HG02840 (cell line): ENCODE measurements around the gene TRMT112.

Source experiments
- ATAC-seq: cut with Tn5 transposase; IDR thresholded peaks from one replicate; pipeline ENCODE4 v1.9.1; 2021; ENCODE audit warnings: mild to moderate bottlenecking, moderate library complexity, moderate number of reproducible peaks; ENCODE audit not compliant: unreplicated experiment, low FRiP score

The TRMT112 gene

GRCh38 chr11:64283092-64283491 lies 34.3 kb downstream of the TRMT112 start:
- ATAC-seq, result no peak

DNA sequence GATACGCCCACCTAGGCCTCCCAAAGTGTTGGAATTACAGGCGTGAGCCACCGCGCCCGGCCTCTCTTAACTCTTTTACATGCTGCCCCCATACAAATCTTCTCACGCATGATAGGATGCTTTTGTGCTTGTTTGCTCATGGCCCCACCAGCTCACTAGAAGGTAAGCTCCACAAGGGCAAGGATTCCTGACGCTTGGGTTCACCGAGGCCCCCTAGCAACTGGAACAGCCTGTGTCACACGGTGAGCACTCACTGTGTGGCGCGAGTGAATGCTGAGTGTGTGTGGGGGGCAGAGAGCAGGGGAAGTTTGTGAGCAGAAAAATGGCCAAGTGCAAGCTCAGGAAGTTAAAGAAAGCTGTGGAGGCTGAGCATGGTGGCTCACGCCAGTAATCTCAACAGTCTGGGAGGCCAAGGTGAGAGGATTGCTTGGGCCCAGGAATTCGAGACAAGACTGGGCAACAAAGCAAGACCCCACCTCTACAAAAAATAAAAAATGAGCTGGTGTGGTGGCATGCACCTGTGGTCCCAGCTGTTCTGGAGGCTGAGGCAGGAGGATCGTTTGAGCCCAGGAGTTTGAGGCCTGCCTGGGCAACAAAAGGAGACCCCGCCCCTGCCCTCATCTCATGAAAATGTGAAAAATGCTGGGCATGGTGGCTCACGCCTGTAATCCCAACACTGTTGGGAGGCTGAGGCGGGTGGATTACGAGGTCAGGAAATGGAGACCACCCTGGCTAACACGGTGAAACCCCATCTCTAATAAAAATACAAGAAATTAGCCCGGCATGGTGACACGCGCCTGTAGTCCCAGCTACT lies 35.2 kb downstream of the TRMT112 start:
- ATAC-seq, result no peak

DNA sequence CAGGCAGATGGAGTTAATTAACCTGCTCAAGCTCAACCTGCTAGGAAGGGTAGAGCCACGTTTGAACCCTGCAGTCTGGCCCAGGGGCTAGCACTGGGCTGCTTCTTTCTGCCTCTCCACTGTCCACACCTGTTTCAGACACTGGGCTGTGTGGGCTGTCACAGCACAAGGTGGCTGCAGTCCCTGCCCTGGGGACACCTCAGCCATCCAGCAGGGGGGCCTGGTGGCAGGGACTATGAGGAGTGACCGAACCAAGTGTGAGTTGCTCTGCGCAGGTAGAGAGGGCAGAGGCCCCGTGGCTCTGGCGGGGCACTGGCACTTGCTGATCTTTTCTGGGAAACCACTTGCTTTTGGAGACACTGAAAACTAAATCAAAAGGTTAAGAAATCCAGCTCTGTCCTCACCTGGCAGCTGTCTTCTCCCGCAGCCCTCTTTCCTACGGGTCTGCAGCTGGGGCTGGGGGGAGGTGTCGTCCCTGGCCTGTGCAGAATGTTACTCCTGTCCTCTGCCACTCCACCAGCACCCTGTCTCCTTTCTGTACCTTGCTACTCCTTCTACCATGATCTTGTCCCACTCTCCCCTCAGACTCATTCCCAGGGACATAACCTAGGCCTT lies 38.7 kb downstream of the TRMT112 start:
- no peak for ATAC-seq

GRCh38 chr11:64276653-64277431 lies 40.5 kb downstream of the TRMT112 start:
- ATAC-seq, result no peak

- ATAC-seq, result no peak
Observed at GRCh38 chr11:64275841-64276240, 41.5 kb downstream of the TRMT112 start.

- no peak for ATAC-seq
Observed at GRCh38 chr11:64275031-64275800, 42.1 kb downstream of the TRMT112 start.

DNA sequence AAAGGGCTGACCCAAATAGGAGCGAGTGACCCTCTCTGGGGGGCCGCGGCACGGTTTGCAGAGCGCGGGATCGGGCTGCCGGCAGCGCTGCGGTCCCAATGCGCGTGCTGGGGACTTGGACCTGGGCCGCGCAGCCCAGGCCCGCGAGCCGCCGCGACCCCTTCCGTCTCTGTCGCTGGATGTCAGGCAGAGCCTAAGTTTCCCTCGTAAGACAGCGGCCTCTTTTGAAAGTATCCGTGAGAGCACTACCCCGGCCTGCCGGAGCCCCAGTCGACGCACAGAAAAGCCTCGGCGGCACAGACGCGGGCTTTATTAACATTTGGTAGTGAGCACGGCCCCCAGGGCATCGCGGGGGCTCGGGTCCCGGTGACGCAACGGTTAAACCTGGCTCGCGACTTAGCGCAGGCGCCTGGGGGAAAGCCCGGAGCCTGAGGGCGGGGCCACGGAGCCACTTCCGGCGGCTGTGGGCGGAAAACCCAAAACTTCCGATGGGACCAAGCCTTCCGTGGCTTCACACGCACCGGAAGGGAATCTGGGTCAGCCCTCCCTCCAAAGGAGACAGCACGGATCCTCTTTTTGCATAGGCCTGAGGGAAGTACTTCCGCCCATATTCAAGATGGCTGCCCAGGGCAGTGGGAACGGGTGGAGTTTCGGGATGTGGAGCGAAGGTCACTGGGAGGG lies 47.7 kb downstream of the TRMT112 start:
- peak; percentile 79 for ATAC-seq

- ATAC-seq, result peak; percentile 11
Observed at GRCh38 chr11:64268893-64269539, 48.3 kb downstream of the TRMT112 start.

- ATAC-seq, result no peak
Observed at GRCh38 chr11:64268025-64268892, 49.1 kb downstream of the TRMT112 start.

- ATAC-seq, result no peak
Observed at GRCh38 chr11:64267207-64267945, 50.0 kb downstream of the TRMT112 start.
